Stimulated activated naive CD8-positive, alpha-beta T cell treated with anti-CD3 and anti-CD28 coated beads, Interleukin-15, Interleukin-2, amounts not matched to agents 100 ng/mL and 50 ng/mL, for 24 hours (primary cell): ENCODE results near the gene VGLL4.

ENCODE experiments used
- H3K27ac Mint-ChIP-seq: one replicate; pipeline ENCODE4 v1.8.0; 2021; ENCODE audit warnings: mild to moderate bottlenecking, mixed read lengths
- H3K27me3 Mint-ChIP-seq: one replicate; pipeline ENCODE4 v1.8.0; 2021; ENCODE audit warnings: mixed read lengths
- H3K36me3 Mint-ChIP-seq: one replicate; pipeline ENCODE4 v1.8.0; 2021; ENCODE audit warnings: low read depth, mixed read lengths
- H3K4me1 Mint-ChIP-seq: one replicate; pipeline ENCODE4 v1.8.0; 2021; ENCODE audit warnings: low read depth, mixed read lengths
- H3K4me3 Mint-ChIP-seq: one replicate; pipeline ENCODE4 v1.8.0; 2021; ENCODE audit warnings: mild to moderate bottlenecking, mixed read lengths
- H3K9me3 Mint-ChIP-seq: one replicate; pipeline ENCODE4 v1.8.0; 2021; ENCODE audit warnings: mixed read lengths

Gene VGLL4

GRCh38 chr3:11555881-11556633 is 87.7 kb downstream of the VGLL4 start:
- H3K4me1 Mint-ChIP-seq = peaks cover 12% of the 10 kb centered on the region
- H3K27ac Mint-ChIP-seq = peak overlapping the region; percentile 11
- no peak overlapping the region for H3K4me3 Mint-ChIP-seq
- no peaks in the 10 kb centered on the region for H3K27me3 Mint-ChIP-seq
- H3K36me3 Mint-ChIP-seq = peaks cover 43% of the 10 kb centered on the region
- no peaks in the 10 kb centered on the region for H3K9me3 Mint-ChIP-seq

- peaks cover 12% of the 10 kb centered on the region for H3K4me1 Mint-ChIP-seq
- H3K36me3 Mint-ChIP-seq = peaks cover 43% of the 10 kb centered on the region
- H3K9me3 Mint-ChIP-seq = no peaks in the 10 kb centered on the region
- H3K27me3 Mint-ChIP-seq = no peaks in the 10 kb centered on the region
- no peak overlapping the region for H3K4me3 Mint-ChIP-seq
- H3K27ac Mint-ChIP-seq = no peak overlapping the region
These were observed 88.4 kb downstream of the VGLL4 start for GRCh38 chr3:11555211-11555782.

- Mint-ChIP-seq H3K27ac (no peak overlapping the region), H3K36me3 (peaks cover 43% of the 10 kb centered on the region), H3K27me3 (no peaks in the 10 kb centered on the region), H3K4me3 (no peak overlapping the region), H3K4me1 (peaks cover 16% of the 10 kb centered on the region), H3K9me3 (peaks cover under 1% of the 10 kb centered on the region)
These were observed 89.0 kb downstream of the VGLL4 start for GRCh38 chr3:11554666-11555065.

- H3K9me3 Mint-ChIP-seq = peaks cover 4% of the 10 kb centered on the region
- no peak overlapping the region for H3K4me3 Mint-ChIP-seq
- H3K27ac Mint-ChIP-seq = no peak overlapping the region
- peaks cover 20% of the 10 kb centered on the region for H3K4me1 Mint-ChIP-seq
- H3K36me3 Mint-ChIP-seq = peaks cover 47% of the 10 kb centered on the region
- no peaks in the 10 kb centered on the region for H3K27me3 Mint-ChIP-seq
These were observed 89.5 kb downstream of the VGLL4 start for GRCh38 chr3:11554236-11554610.

- Mint-ChIP-seq H3K4me3 (no peak overlapping the region), H3K9me3 (peaks cover 4% of the 10 kb centered on the region), H3K27ac (no peak overlapping the region), H3K4me1 (peaks cover 21% of the 10 kb centered on the region), H3K27me3 (no peaks in the 10 kb centered on the region), H3K36me3 (peaks cover 47% of the 10 kb centered on the region)
These were observed 90.1 kb downstream of the VGLL4 start for GRCh38 chr3:11553436-11554235.

- H3K36me3 Mint-ChIP-seq = peaks cover 42% of the 10 kb centered on the region
- no peak overlapping the region for H3K4me3 Mint-ChIP-seq
- no peaks in the 10 kb centered on the region for H3K27me3 Mint-ChIP-seq
- H3K4me1 Mint-ChIP-seq = peaks cover 15% of the 10 kb centered on the region
- no peak overlapping the region for H3K27ac Mint-ChIP-seq
- peaks cover 5% of the 10 kb centered on the region for H3K9me3 Mint-ChIP-seq
These were observed 91.1 kb downstream of the VGLL4 start for GRCh38 chr3:11552289-11553264.

GRCh38 chr3:11551036-11551435 is 92.7 kb downstream of the VGLL4 start:
- H3K27ac Mint-ChIP-seq = no peak overlapping the region
- H3K4me1 Mint-ChIP-seq = peaks cover 14% of the 10 kb centered on the region
- H3K4me3 Mint-ChIP-seq = no peak overlapping the region
- no peaks in the 10 kb centered on the region for H3K27me3 Mint-ChIP-seq
- H3K9me3 Mint-ChIP-seq = peaks cover 15% of the 10 kb centered on the region
- H3K36me3 Mint-ChIP-seq = peaks cover 41% of the 10 kb centered on the region

GRCh38 chr3:11549580-11550140 is 94.1 kb downstream of the VGLL4 start:
- no peaks in the 10 kb centered on the region for H3K27me3 Mint-ChIP-seq
- H3K9me3 Mint-ChIP-seq = peaks cover 15% of the 10 kb centered on the region
- peak overlapping the region; percentile 4 for H3K27ac Mint-ChIP-seq
- H3K4me3 Mint-ChIP-seq = no peak overlapping the region
- H3K4me1 Mint-ChIP-seq = peaks cover 14% of the 10 kb centered on the region
- peaks cover 36% of the 10 kb centered on the region for H3K36me3 Mint-ChIP-seq

GRCh38 chr3:11548721-11549131 is 95.0 kb downstream of the VGLL4 start:
- H3K4me1 Mint-ChIP-seq = peaks cover 14% of the 10 kb centered on the region
- H3K27me3 Mint-ChIP-seq = no peaks in the 10 kb centered on the region
- peaks cover 36% of the 10 kb centered on the region for H3K36me3 Mint-ChIP-seq
- H3K9me3 Mint-ChIP-seq = peaks cover 15% of the 10 kb centered on the region
- H3K27ac Mint-ChIP-seq = no peak overlapping the region
- no peak overlapping the region for H3K4me3 Mint-ChIP-seq

GRCh38 chr3:11547498-11547897 is 96.2 kb downstream of the VGLL4 start:
- peaks cover 15% of the 10 kb centered on the region for H3K9me3 Mint-ChIP-seq
- no peaks in the 10 kb centered on the region for H3K27me3 Mint-ChIP-seq
- peaks cover 33% of the 10 kb centered on the region for H3K36me3 Mint-ChIP-seq
- no peak overlapping the region for H3K27ac Mint-ChIP-seq
- H3K4me1 Mint-ChIP-seq = peaks cover 14% of the 10 kb centered on the region
- no peak overlapping the region for H3K4me3 Mint-ChIP-seq

- Mint-ChIP-seq H3K36me3 (peaks cover 26% of the 10 kb centered on the region), H3K4me1 (peaks cover 14% of the 10 kb centered on the region), H3K9me3 (peaks cover 15% of the 10 kb centered on the region), H3K4me3 (no peak overlapping the region), H3K27me3 (no peaks in the 10 kb centered on the region), H3K27ac (no peak overlapping the region)
These were observed 96.9 kb downstream of the VGLL4 start for GRCh38 chr3:11546657-11547302.

- Mint-ChIP-seq H3K9me3 (peaks cover 15% of the 10 kb centered on the region), H3K4me3 (no peak overlapping the region), H3K27me3 (no peaks in the 10 kb centered on the region), H3K4me1 (peaks cover 14% of the 10 kb centered on the region), H3K27ac (no peak overlapping the region), H3K36me3 (peaks cover 31% of the 10 kb centered on the region)
These were observed 98.4 kb downstream of the VGLL4 start for GRCh38 chr3:11545186-11545851.

- Mint-ChIP-seq H3K27ac (no peak overlapping the region), H3K4me1 (peaks cover 9% of the 10 kb centered on the region), H3K9me3 (peaks cover 14% of the 10 kb centered on the region), H3K4me3 (no peak overlapping the region), H3K27me3 (no peaks in the 10 kb centered on the region), H3K36me3 (peaks cover 24% of the 10 kb centered on the region)
These were observed 99.1 kb downstream of the VGLL4 start for GRCh38 chr3:11544412-11545181.
